T1000 (cell line): ENCODE results near the gene WASHC1.
"Not testable (repeated sequence)": the region's sequence is repeated elsewhere in the genome, so short reads cannot be mapped to it uniquely, and the experiment has no call there.

Source experiments
- DNase-seq: peaks from one replicate; lab custom pipeline; 2025; ENCODE audit warnings: mixed read lengths; lab: John Stamatoyannopoulos, UW

The WASHC1 gene

GRCh38 chr9:29356-29755 is at the start of gene WASHC1:
TSS of gene WASHC1 (minus strand) at chr9:29456. CDS start at chr9:24999, 4,457 bp downstream.
- not testable (repeated sequence) for DNase-seq

- DNase-seq = not testable (repeated sequence)
These were observed 49.1 kb upstream of the WASHC1 start for GRCh38 chr9:78333-78732.

- DNase-seq = not testable (repeated sequence)
These were observed 47.1 kb upstream of the WASHC1 start for GRCh38 chr9:76389-76788.

- DNase-seq = not testable (repeated sequence)
These were observed 44.8 kb upstream of the WASHC1 start for GRCh38 chr9:73900-74525.

DNA sequence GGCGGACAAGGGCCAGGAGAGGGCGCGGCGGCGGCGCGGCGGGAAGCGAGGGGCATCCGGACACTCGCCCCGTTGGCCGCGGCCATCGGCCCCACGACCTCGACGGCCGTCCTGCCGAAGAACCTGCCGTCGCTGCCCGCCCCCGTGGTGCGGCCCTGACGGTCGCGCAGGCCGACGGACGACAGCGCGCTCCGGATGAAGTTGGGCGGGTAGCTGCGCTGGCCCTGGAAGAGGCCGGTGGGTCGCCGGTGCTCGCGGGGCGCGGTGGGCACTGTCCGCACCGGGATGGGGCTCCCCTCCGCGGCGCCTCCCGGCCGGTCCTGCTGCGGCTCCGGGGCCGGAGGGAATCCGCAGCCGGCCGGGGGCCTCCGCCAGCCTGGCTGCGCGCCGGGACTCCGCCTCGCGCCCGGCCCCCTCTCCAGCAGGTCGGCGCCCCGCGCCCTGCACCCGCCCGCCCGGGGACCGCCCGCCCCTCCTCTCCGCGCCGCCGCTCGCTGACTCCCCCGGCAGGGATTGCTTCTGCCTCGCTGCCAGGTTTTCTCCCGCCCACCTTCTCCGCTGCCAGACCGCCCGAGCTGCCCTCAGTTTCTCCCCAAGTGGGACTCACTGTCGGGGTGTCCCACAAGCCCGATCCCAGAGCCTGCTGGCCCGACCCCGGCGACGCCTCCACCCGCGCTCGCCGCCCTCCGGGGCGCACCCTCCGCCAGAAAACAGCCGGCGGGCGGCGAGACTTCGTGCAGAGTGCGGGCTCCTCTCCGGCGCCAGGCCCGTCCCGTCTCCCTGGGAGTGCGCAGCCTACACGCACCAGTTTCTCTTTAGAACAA is 44.0 kb upstream of the WASHC1 start:
- DNase-seq = not testable (repeated sequence)

- DNase-seq = not testable (repeated sequence)
These were observed 33.9 kb upstream of the WASHC1 start for GRCh38 chr9:63031-63629.

DNA sequence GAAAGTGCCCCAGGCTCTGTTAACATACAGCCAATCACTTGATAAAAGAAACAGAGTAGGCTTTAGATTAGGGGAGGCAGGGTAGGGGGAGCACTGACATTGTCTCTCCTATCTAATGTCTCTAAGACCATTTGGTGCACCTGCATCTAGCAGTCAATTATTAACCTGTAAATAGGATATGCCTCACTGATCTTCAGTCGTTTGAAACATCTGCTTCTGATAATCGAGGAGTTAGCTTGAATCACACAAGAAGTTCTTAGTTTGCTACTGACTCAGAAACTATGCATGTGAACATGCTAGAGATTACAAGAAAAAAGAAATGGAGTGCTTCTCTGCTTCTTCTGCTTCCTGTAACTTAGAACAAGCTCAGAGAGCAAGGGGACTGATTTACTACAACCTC is 23.4 kb upstream of the WASHC1 start:
- DNase-seq = not testable (repeated sequence)

DNA sequence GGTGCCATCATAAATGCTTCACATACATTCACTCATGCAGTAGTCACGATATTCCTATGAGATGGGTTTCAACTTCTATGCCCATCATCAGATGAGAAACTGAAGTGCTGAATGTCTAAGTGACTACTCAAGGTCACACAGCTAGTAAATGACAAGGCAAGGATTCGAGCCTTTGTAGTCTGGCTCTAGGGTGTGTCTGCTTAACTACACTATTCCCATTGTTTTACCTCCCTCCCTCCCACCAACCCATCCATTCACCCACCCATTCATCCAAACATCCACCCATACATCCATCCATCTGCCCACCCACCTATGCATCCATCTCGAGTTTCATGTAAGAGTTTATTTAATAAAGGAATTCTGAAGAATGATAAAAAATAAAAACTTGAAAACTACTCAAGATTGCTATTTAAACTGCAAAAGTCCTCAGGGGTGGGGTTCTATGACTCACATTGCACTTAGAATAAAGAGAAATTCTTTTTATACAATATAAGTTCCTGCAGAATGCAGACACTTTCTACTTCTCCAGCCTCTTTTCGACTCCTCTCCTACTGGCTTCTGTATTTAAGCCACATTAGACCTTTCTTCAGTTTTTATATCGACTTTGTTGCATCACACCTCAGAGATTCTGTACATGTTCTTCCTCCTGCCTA is 19.1 kb upstream of the WASHC1 start:
- not testable (repeated sequence) for DNase-seq

- not testable (repeated sequence) for DNase-seq
These were observed 17.5 kb upstream of the WASHC1 start for GRCh38 chr9:46639-47271.

DNA sequence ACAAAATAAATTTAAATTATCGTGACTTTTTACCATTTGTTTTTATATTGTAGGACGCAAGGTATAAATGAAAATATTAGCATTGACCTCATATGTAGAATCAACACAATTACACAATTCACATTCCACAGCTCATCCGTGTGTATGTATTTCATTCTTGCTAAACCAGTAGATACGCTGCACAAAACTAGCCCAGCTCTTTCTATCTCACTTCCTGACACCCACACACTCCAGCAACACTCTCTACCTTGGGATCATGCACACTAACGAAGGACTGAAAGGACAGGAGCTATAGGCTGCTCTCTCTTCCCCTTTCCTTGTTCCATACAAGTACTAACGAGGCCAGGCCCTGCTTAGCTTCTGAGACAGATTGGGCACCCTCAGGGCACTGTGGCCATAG is 16.9 kb upstream of the WASHC1 start:
- not testable (repeated sequence) for DNase-seq

GRCh38 chr9:45180-45878 is 16.1 kb upstream of the WASHC1 start:
- not testable (repeated sequence) for DNase-seq

DNA sequence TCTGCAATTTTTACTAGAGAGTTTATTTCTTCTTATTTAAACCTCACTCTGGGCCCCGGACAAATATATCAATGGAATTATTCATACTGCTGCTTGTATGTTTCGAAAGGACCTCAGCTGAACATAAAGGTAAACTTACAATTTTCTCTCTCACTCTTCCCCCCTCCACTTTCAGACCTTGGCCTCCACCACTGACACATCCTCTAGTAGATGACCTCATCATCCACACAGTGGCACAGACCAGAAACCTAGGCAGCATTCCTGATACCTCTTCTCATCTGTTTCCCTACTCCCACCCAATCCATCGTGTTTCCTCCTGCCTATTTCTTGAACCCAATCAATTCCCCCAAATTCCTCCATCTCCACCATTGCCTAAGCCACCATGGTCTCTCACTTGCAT is 15.2 kb upstream of the WASHC1 start:
- DNase-seq = not testable (repeated sequence)

DNA sequence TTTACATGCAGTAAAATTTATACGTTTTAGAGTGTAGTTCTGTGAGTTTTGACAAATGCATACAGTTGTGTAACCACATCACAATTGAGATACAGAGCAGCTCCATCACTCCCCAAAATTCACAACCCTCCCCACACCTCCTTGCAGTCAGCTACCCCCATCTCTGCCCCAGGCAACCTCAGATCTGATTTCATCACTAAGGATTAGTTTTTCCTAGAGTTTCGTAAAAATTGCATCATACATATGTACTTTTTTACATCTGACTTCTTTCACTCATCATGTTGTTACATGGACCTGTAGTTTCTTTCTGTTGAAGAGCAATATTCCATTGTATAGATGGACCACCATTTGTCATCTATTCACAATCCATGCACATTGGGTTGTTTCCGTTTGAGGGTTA is 14.4 kb upstream of the WASHC1 start:
- not testable (repeated sequence) for DNase-seq

GRCh38 chr9:43116-43515 is 13.9 kb upstream of the WASHC1 start:
- DNase-seq = not testable (repeated sequence)

DNA sequence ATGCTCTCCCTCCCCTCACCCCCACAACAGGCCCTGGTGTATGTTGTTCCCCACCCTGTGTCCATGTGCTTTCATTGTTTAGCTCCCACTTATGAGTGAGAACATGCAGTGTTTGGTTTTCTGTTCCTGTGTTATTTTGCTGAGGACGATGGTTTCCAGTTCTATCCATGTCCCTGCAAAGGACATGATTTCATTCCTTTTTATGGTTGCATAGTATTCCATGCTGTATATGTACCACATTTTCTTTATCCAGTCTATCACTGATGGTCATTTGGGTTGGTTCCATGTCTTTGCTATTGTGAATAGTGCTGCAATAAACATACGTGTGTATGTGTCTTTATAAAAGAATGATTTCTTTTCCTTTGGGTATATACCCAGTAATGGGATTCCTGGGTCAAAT is 12.6 kb upstream of the WASHC1 start:
- DNase-seq = not testable (repeated sequence)

GRCh38 chr9:41261-41676 is 12.0 kb upstream of the WASHC1 start:
- DNase-seq = not testable (repeated sequence)

- DNase-seq = not testable (repeated sequence)
These were observed 3.1 kb upstream of the WASHC1 start for GRCh38 chr9:32308-32707.

GRCh38 chr9:28775-29174 is 481 bp downstream of the WASHC1 start:
- not testable (repeated sequence) for DNase-seq

DNA sequence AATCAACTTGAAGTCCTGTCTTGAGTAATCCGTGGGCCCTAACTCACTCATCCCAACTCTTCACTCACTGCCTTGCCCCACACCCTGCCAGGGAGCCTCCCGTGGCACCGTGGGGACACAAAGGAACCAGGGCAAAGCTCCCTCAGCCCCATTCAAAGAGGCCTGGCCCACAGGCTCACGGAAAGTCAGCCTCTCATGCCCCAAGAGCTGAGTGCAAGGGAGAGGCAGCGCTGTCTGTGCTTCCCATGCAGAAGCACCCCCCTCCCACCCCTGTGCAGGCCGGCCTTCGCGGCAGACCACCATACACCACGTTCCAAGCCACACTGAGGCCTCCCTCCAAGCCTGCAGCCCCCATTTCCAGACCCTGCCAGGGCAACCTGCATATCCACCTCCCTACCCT is 7.6 kb downstream of the WASHC1 start:
- DNase-seq = not testable (repeated sequence)

GRCh38 chr9:16875-17274 is 12.4 kb downstream of the WASHC1 start:
- not testable (repeated sequence) for DNase-seq
